ENCODE data around the gene TWF1.
A peak's percentile ranks its signal among the peaks of the same experiment; 100 is the strongest.
"Not testable (repeated sequence)": the region's sequence is repeated elsewhere in the genome, so short reads cannot be mapped to it uniquely, and the experiment has no call there.

The TWF1 gene

GRCh38 chr12:43797561-43798217 lies 8.4 kb downstream of the TWF1 start:
- DNase-seq, result no peak

- no peak for DNase-seq
These were observed 10.3 kb downstream of the TWF1 start for GRCh38 chr12:43795716-43796280.

DNA sequence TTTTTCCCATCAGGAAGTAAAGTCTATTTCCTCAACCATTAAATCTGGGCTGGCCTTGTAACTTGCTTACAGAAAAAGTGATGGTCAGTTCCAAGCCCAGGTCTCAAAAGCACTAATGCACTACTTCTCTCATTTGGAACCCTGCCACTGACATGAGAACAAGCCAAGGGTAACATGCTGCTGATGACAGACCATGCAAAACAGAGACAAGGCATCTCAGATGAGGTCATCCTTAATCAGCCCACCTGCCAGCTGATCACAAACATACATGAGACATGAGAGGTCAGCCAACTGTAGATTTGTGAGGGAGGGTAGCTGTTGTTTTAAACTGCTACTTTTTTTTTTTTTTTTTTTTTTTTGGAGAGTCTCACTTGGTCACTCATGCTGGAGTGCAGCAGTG lies 16.2 kb downstream of the TWF1 start:
- DNase-seq, result no peak

DNA sequence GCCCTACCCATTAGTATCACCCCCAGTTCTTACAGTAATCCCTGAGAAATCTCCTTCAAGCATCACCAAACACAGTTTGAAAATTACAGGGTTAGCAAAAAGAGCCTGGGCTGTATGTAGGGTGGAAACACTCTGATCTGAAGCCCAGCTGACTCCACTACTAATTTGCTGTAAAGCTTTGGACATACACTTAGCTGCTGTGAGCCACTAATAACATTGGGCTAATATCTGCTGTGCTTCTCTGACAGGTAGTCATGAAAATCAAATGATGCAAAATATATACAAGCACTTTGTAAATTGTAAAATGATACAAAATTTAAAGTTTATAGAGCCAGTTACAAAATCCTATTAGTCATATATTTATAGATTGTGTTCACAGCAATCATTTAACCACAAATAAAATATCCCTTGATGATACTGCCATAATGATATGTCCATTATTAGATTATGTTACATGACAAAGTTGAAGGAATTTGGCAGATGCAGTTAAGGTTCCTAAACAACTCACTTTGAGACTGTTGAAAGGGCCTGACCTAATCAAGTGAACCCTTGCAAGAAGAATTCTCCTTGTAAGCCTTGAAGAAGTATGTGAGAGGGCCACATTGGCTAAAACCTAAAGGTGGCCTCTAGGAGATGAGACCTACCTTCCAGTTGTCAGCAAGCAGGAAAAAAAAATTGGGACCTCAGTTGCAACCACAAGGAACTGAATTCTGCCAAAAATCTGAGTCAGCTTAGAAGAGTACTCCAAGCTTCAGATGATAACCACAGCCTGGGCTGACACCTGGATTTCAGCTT lies 19.0 kb downstream of the TWF1 start:
- no peak for DNase-seq

- DNase-seq, result no peak
These were observed 29.6 kb downstream of the TWF1 start for GRCh38 chr12:43776498-43776897.

GRCh38 chr12:43766291-43766690 lies 39.8 kb downstream of the TWF1 start:
- no peak for DNase-seq

DNA sequence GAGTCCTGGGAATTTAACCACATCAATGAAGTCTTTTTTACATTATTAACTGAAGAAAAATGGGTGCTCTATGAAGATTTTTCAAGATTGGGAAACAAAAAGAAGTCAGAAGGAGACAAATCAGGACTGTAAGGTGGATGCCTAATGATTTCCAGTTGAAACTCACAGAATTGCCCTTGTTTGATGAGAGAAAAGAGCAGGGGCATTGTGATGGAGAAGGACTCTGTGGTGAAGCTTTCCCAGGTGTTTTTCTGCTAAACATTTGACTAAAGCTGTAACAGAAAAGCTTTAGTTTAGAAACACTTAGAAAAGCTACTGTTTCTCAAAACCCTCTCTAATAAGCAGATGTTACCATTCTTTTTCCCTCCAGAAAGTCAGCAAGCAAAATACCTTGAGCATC lies 41.6 kb downstream of the TWF1 start:
- DNase-seq, result no peak

DNA sequence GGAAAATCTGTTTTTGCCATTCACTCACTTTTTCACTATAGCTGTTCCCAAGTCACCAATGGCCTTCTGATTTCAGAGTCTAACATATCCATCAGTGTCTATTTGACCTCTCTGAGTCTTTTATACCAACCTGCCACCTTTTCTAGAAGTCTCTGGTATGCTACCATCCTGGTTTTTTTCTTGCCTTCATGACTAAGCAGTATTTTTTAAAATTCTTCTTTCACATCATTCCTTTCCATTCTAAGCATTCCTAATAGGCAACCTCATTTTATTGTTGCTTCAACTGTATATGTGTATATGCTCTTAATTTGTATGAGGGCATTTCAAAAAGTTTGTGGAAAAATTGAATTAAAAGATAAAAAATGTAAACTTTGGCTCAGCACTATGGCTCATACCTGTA lies 42.3 kb downstream of the TWF1 start:
- DNase-seq, result no peak

DNA sequence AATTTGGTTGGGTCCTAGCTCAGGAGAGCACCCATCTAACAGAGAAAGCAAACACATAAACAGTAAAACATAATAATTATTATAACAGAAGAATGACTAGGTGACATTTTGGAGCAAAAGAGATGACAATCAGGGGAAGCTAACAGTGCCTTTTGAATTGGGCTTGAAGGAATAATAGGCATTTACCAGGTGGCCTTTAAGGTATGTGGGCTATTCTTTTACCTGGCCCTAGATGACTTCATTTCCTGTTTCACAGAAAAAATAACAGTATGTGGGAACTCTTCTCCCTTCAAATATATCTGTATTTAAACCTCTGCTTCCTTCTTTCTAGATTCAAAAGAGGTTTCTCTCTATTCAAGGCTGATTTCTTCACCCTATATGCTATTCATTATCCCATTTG lies 43.5 kb downstream of the TWF1 start:
- no peak for DNase-seq

DNA sequence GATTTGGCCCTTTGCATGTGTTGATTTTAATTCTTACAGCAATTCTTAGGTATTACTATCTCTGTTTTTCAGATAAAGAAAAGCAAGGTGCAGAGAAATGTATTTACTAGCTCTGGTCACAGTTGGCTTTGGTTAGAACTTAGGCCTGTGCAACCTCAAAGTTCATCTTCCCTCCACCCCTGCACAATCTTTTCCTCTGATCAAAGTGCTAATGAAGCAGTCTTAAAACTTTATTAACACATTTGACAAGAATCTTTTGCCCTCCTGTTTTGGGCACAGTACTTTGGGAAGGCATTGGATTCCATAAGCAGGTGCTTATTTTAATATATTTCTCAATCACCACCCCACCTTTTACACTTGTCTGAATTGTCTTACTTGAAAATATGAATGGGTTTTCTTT lies 44.6 kb downstream of the TWF1 start:
- no peak for DNase-seq

- DNase-seq, result no peak
These were observed 45.7 kb downstream of the TWF1 start for GRCh38 chr12:43760396-43760795.

- peak; percentile 93 for DNase-seq
These were observed 47.2 kb downstream of the TWF1 start, which contains the start of the genes IRAK4 and PUS7L for GRCh38 chr12:43758728-43759563. IRAK4 (plus strand) TSS chr12:43758951; CDS start chr12:43768112, 9,161 bp downstream. PUS7L (minus strand) TSS chr12:43758790; CDS start chr12:43755245, 3,545 bp downstream.

- no peak for DNase-seq
These were observed 47.8 kb downstream of the TWF1 start for GRCh38 chr12:43758247-43758727.

- no peak for DNase-seq
These were observed 52.1 kb downstream of the TWF1 start for GRCh38 chr12:43754015-43754414.

GRCh38 chr12:43751360-43751759 lies 54.8 kb downstream of the TWF1 start:
- DNase-seq, result not testable (repeated sequence)

DNA sequence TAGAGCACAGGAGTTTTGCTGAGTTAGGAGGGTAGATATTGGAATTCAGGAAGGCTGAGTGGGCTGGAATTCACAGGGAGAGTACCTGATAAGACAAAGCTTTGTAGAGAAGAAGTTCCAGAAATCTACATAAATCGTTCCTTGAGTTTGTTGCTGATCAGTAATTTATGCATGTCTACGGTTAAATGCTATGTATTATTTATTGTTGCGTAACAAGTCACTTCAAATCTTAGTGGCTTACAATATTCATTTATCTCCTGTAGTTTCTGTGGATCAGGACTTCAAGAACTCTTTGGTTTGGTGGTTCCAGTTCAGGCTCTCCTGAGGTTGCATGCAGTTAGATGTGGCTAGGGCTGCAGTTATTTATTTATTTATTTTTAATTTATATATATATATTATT lies 55.3 kb downstream of the TWF1 start:
- no peak for DNase-seq

DNA sequence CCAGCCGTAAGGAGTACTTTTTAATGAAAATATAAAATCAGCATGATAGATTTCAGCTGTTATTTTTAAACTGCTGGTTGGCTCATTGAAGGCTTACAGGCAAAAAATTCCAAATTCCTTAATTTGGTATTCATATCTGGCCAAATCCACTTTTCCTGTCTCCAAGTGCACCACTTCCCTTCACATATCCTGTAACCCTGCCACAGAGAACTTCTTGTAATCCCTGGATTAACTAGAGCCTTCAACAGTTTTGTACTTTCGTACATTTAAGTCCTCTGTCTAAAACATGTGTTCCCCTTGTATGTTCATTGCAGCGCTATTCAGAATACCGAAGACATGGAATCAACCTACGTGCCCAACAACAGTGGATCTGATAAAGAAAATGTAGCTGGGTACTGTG lies 57.1 kb downstream of the TWF1 start:
- no peak for DNase-seq

- DNase-seq, result no peak
These were observed 61.3 kb downstream of the TWF1 start for GRCh38 chr12:43744826-43745225.
